GM12873 (cell line): ENCODE measurements around the gene NDFIP2.

Source experiments
- CTCF ChIP-seq: IDR thresholded peaks from 2 replicates; pipeline ENCODE4 v1.5.1; 2012; ENCODE audit warnings: low read depth, mild to moderate bottlenecking, moderate library complexity, low read length, control low read depth; ENCODE audit not compliant: insufficient read depth; ENCODE audit errors: missing control alignments

Gene NDFIP2

GRCh38 chr13:79602936-79603335 is 122.0 kb downstream of the NDFIP2 start:
- TF ChIP-seq CTCF = no peak

- no peak for TF ChIP-seq CTCF
Observed at GRCh38 chr13:79604752-79605151, 123.8 kb downstream of the NDFIP2 start.
